ENCODE data around the gene LGMN.

DNA sequence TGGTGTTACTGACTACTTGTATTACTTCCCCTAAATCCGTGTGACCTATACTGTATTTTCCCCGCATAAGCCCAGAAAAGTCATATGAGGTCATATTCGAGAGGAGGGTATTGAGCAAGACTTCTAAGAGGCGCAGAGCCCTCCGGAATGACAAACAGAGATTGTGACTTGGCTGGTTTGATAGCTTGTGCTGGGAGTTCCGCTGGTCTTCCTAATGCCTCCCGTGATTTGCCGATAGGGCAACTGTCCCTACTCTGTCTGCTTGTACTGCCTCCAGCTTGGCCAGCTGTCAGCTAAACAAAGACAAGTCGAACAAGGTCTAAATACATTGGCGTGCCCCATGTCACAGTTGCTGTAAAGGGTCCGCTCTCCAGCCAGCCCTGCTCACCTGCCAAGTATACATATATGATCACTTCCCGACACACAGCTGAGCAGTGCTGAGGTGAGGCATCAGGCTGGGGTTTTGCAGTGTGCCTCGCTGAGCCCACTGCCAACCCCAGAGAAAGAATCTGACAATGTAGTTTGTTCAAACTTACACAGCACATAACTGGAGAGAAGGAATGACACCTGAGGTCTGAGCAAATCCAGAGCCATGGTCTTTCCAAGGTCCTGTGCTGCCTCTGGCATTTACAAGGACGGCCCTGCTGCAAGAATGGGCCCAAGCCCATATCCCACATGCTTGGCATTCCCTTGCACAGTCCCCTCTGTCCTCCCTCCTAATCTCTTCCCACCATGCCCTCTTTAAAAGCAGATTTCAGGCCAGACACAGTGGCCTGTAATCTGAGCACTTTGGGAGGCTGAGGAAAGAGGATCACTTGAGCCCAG, 23.7 kb downstream of the LGMN start:
- TF ChIP-seq, protein P1, sequence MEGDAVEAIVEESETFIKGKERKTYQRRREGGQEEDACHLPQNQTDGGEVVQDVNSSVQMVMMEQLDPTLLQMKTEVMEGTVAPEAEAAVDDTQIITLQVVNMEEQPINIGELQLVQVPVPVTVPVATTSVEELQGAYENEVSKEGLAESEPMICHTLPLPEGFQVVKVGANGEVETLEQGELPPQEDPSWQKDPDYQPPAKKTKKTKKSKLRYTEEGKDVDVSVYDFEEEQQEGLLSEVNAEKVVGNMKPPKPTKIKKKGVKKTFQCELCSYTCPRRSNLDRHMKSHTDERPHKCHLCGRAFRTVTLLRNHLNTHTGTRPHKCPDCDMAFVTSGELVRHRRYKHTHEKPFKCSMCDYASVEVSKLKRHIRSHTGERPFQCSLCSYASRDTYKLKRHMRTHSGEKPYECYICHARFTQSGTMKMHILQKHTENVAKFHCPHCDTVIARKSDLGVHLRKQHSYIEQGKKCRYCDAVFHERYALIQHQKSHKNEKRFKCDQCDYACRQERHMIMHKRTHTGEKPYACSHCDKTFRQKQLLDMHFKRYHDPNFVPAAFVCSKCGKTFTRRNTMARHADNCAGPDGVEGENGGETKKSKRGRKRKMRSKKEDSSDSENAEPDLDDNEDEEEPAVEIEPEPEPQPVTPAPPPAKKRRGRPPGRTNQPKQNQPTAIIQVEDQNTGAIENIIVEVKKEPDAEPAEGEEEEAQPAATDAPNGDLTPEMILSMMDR (IDR thresholded peaks at IDR 0.05), result no peak
- no peak for TF ChIP-seq ZFX (IDR thresholded peaks at IDR 0.05; ENCODE audit: borderline replicate concordance)
